Heart left ventricle (tissue), 16 donors: ENCODE data around the gene ENOX1. TPM values are rescaled to one million over a fixed set of nuclear protein-coding genes. Genes with fewer than 3 reads are reported as not detected.

ENCODE experiments used
- ATAC-seq, 4 donors: fragments of 200-7000 bp; cut with Tn5 transposase; one replicate each; pipeline ENCODE4 v1.9.1; 2020 to 2022; ENCODE audit warnings: moderate library complexity in 4 of 4, mild to moderate bottlenecking in 3 of 4, moderate number of reproducible peaks in 1 of 4
- DNase-seq, 5 donors: peaks; one replicate each; pipeline ENCODE4 v3.0.0-alpha.2; 2020
- H3K27ac ChIP-seq, 12 donors: fragments of 200-600 bp; sonication (generic) in 4 of 12; one replicate each; pipeline versions ENCODE4 v1.5.0 to v1.8.0; 2016 to 2022; ENCODE audit warnings: mild to moderate bottlenecking in 2 of 12
- H3K27me3 ChIP-seq, 9 donors: fragments of 200-600 bp; sonication (generic) in 2 of 9; one replicate each; pipeline versions ENCODE4 v1.5.1 to v1.8.0; 2016 to 2022; ENCODE audit warnings: mild to moderate bottlenecking in 3 of 9
- H3K36me3 ChIP-seq, 9 donors: fragments of 200-600 bp; sonication (generic) in 2 of 9; one replicate each; pipeline versions ENCODE4 v1.5.0 to v1.8.0; 2018 to 2022; ENCODE audit warnings: mild to moderate bottlenecking in 2 of 9
- H3K4me1 ChIP-seq, 12 donors: fragments of 200-600 bp; sonication (generic) in 4 of 12; one replicate each; pipeline versions ENCODE4 v1.5.0 to v1.8.0; 2016 to 2022; ENCODE audit warnings: mild to moderate bottlenecking in 3 of 12
- H3K4me3 ChIP-seq, 12 donors: fragments of 200-600 bp; sonication (generic) in 4 of 12; one replicate each; pipeline versions ENCODE4 v1.5.0 to v1.8.0; 2017 to 2022; ENCODE audit warnings: mild to moderate bottlenecking in 9 of 12, moderate library complexity in 4 of 12
- H3K9me3 ChIP-seq, 12 donors: fragments of 200-600 bp; sonication (generic) in 4 of 12; one replicate each; pipeline versions ENCODE4 v1.5.0 to v1.8.0; 2016 to 2022; ENCODE audit warnings: mild to moderate bottlenecking in 1 of 12
- POLR2A ChIP-seq, 2 donors: fragments of 450-650 bp; IDR thresholded peaks; one replicate each; pipeline ENCODE4 v1.6.1; 2017; ENCODE audit warnings: antibody characterized with exemption in 2 of 2, mild to moderate bottlenecking in 2 of 2, moderate library complexity in 2 of 2
- WGBS, 4 donors: extraction: QIAGEN DNeasy Blood & Tissue Kit in 2 of 4; methylation state at CpG; one replicate each; pipeline versions ENCODE4 v1.1.5 to v1.1.7; 2013 to 2018; 5-methylcytosine and 5-hydroxymethylcytosine counted together
- intact Hi-C, 10 donors: fragments of 100-400 bp; cut with DNase I; formaldehyde crosslinking; loops; one replicate each; pipeline versions ENCODE4 v1.11.1 to v1.14.2; 2022
- polyA plus RNA-seq, 2 donors: library from polyadenylated mRNA; stranded (reverse); fragments of 200-250 nt; gene quantifications; one replicate each; pipeline ENCODE4 v1.2.3, GENCODE V29; 2013
- total RNA-seq, 9 donors: library from RNA; depleted of rRNA in 2 of 9; stranded (reverse); fragments of >200 nt in 2 of 9; fragmentation: NEBNext Ultra II Directional in 3 of 9; extraction: Animal tissue kit (Norgen Biotek cat#: 25700) in 3 of 9; gene quantifications; one replicate each; pipeline versions ENCODE4 v1.1.0 to v1.2.4, GENCODE V29; 2016 to 2023
- TF ChIP-seq, protein P1 (sequence below), 12 donors: fragments of 200-600 bp; sonication (generic) in 4 of 12; IDR thresholded peaks; one replicate each; pipeline versions ENCODE4 v1.5.0 to v1.8.0; 2018 to 2022; ENCODE audit warnings: antibody characterized with exemption in 12 of 12, mild to moderate bottlenecking in 5 of 12
- donor health status: ischemic (EF 13 %, LVEDD 7.1; RV severe dilation, severe dysfunction).
- donor health status: healthy with polysubstance abuse.
- donor health status: DM: no; HTN: yes; CAD: no.
- donor health status: DM: no; HTN: no; CAD: no.
- donor health status: ischemic (EF 25% LVEDD 6.9; RV normal size, moderate dysfunction).
- donor health status: ischemic (EF 25% LVEDD 5.7; RV mildly dilated, moderate dysfunction).
- donor health status: healthy.
- donor health status: DM: yes; HTN: yes; CAD: no.
- donor health status: ischemic (EF 35%, LVEDD 5.7; RV mildly dilated, moderate dysfunction).
- donor health status: nonischemic (EF 11% LVEDD 7.7; RV severe dilation, severe dysfunction).
- donor health status: DM: yes; HTN: yes; CAD: no.
- donor health status: PGD.
- donor health status: ischemic (EF 29% LVEDD 5.4; RV normal size, mild dysfunction).
- donor health status: nonischemic (EF 23%, LVEDD 6.1; RV moderate dilation, normal function).

ENOX1 gene
- total and polyA plus RNA-seq, 11 donors: 2.0 to 10.1 (median 5.4) TPM

DNA sequence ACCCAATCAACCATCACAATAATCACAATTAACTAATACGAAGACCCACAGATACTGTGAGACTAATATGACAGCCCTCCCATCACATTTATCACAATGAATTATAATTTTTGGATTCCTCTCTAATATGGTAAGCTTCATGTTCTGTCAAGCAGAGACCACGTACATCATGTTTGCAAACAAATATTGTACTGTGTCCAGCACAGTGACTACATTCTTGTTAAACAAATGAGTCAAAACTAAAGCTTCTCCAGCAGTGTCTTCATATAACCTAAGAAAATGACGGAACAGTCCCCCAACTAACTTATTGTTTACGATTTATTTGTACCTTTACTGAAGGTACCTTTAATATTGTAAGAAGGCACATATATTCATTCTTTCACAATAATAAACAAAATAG lies 292.6 kb downstream of the ENOX1 start:
- Histone ChIP-seq H3K4me1 (no peaks in the 10 kb centered on the region), H3K27me3 (no peaks in the 10 kb centered on the region), H3K27ac (no peak overlapping the region), H3K9me3 (peaks cover 0 to 6% (median 0%) of the 10 kb centered on the region in 12 donors), H3K4me3 (no peak overlapping the region), H3K36me3 (no peaks in the 10 kb centered on the region)
- TF ChIP-seq, protein P1, sequence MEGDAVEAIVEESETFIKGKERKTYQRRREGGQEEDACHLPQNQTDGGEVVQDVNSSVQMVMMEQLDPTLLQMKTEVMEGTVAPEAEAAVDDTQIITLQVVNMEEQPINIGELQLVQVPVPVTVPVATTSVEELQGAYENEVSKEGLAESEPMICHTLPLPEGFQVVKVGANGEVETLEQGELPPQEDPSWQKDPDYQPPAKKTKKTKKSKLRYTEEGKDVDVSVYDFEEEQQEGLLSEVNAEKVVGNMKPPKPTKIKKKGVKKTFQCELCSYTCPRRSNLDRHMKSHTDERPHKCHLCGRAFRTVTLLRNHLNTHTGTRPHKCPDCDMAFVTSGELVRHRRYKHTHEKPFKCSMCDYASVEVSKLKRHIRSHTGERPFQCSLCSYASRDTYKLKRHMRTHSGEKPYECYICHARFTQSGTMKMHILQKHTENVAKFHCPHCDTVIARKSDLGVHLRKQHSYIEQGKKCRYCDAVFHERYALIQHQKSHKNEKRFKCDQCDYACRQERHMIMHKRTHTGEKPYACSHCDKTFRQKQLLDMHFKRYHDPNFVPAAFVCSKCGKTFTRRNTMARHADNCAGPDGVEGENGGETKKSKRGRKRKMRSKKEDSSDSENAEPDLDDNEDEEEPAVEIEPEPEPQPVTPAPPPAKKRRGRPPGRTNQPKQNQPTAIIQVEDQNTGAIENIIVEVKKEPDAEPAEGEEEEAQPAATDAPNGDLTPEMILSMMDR (IDR thresholded peaks at IDR 0.05): no peak
- TF ChIP-seq POLR2A (IDR thresholded peaks at IDR 0.05): no peak
- WGBS, 4 donors: 87 to 94% (median 92%) methylated on average over 4 of the region's 4 CpGs
- DNase-seq (no peak), ATAC-seq (no peak)
- intact Hi-C loops: no loop called here

DNA sequence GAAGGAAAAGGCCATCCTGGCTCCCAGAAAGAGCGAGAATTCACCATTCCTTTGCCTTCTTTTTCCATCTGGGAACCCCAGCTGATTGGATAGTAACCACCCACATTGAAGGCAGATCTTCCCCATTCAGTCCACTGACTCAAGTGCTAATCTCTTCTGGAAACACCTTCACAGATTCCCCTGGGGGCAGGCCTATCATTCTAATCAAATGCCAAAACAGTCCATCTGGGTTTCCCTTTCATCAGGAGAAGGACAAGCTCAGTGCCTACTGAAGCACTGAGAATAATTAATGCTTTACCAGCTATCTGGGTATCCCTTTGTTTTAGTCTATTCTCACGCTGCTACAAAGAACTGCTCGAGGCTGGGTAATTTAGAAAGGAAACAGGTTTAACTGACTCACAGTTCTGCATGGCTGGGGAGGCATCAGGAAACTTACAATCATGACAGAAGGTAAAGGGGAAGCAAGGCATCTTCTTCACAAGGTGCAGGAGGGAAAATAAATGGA lies 293.2 kb downstream of the ENOX1 start:
- H3K27me3 ChIP-seq: no peaks in the 10 kb centered on the region
- no peak overlapping the region for H3K4me3 ChIP-seq
- no peak overlapping the region for H3K27ac ChIP-seq
- intact Hi-C loops: no loop called here
- no peak for ATAC-seq
- H3K9me3 ChIP-seq: no peaks in the 10 kb centered on the region
- no peaks in the 10 kb centered on the region for H3K36me3 ChIP-seq
- 86 to 89% (median 87%) methylated on average over 3 of the region's 3 CpGs for WGBS, 4 donors
- no peaks in the 10 kb centered on the region for H3K4me1 ChIP-seq
- TF ChIP-seq, protein P1 (IDR thresholded peaks at IDR 0.05): no peak
- no peak for TF ChIP-seq POLR2A (IDR thresholded peaks at IDR 0.05)
- no peak for DNase-seq

DNA sequence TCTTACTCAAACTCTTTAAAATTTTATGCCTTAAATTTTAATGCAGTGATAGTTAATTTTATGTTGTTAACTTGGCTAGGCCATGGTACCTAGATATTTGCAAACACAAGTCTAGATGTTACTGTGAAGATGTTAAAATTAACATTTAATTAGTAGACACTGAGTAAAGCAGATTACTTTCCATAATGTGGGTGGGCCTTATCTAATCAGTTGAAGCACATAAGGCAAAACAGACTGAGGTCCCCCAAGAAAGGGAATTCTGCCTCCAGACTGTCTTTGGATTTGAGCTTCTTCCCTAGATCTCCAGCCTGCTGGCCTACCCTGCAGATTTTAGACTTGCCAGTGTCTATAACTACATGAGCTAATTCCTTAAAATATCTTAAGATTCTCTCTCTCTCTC lies 294.0 kb downstream of the ENOX1 start:
- Histone ChIP-seq H3K9me3 (no peaks in the 10 kb centered on the region), H3K4me3 (no peak overlapping the region)
- no peak for TF ChIP-seq POLR2A (IDR thresholded peaks at IDR 0.05)
- TF ChIP-seq, protein P1 (IDR thresholded peaks at IDR 0.05): no peak

DNA sequence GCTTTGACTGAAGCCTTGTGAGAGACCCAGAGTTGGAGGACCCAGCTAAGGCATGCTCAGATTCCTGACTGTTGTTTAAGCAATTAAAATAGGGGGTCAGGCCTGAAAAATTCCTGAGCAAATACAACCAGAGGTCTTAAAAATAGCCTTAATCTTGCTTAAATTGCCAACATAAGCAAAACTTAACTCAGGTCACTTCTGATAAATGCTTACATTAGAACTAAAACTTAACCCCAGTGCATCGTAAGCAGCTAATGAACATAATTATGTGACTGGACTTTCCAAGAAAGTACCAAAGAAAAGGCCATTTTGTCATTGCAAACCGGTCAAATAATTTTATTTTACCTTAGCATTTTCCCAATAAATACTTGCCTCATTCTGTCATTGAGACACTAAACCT lies 294.5 kb downstream of the ENOX1 start:
- Histone ChIP-seq H3K9me3 (no peaks in the 10 kb centered on the region), H3K27me3 (no peaks in the 10 kb centered on the region), H3K4me3 (no peak overlapping the region), H3K36me3 (no peaks in the 10 kb centered on the region), H3K4me1 (peaks cover 0 to 6% (median 0%) of the 10 kb centered on the region in 12 donors), H3K27ac (no peak overlapping the region)
- ATAC-seq: no peak
- WGBS, 4 donors: 94 to 98% (median 96%) methylated on average over 2 of the region's 2 CpGs
- intact Hi-C loops: no loop called here
- DNase-seq: no peak
- TF ChIP-seq, protein P1 (IDR thresholded peaks at IDR 0.05): no peak
- TF ChIP-seq POLR2A (IDR thresholded peaks at IDR 0.05): no peak

More for the DNA sequence above, 294.0 kb downstream of the ENOX1 start:
- H3K4me1 ChIP-seq: peaks cover 0 to 1% (median 0%) of the 10 kb centered on the region in 12 donors
- no peak for ATAC-seq
- DNase-seq: no peak
- no peaks in the 10 kb centered on the region for H3K36me3 ChIP-seq
- no peak overlapping the region for H3K27ac ChIP-seq
- no peaks in the 10 kb centered on the region for H3K27me3 ChIP-seq
- intact Hi-C loops: no loop called here
